Thyroid gland (tissue), 4 donors: ENCODE results near the gene SHC3. TPM values are rescaled to one million over a fixed set of nuclear protein-coding genes. Genes with fewer than 3 reads are reported as not detected.

ENCODE experiments used
- DNase-seq, 2 donors: peaks; one replicate each; pipeline ENCODE4 v3.0.0-alpha.2; 2019
- H3K27ac ChIP-seq, 3 donors: fragments of 200-600 bp; sonication (generic); 1 replicate in 2 of 3; 2 replicates in 1 of 3; pipeline ENCODE4 v1.5.1; 2016 to 2019; ENCODE audit warnings: mild to moderate bottlenecking in 1 of 3, moderate library complexity in 1 of 3
- H3K27me3 ChIP-seq: fragments of 200-600 bp; sonication (generic); one replicate; pipeline ENCODE4 v1.5.1; 2019
- H3K36me3 ChIP-seq, 2 donors: fragments of 200-600 bp; sonication (generic); one replicate each; pipeline ENCODE4 v1.5.1; 2016 to 2019
- H3K4me1 ChIP-seq, 2 donors: fragments of 200-600 bp; sonication (generic); one replicate each; pipeline ENCODE4 v1.5.1; 2017 to 2019
- H3K4me3 ChIP-seq, 3 donors: fragments of 200-600 bp; sonication (generic); replicated peaks in 1 of 3; 1 replicate in 2 of 3; 2 replicates in 1 of 3; pipeline ENCODE4 v1.5.1; 2016; ENCODE audit warnings: mild to moderate bottlenecking in 1 of 3
- H3K9me3 ChIP-seq: fragments of 200-600 bp; sonication (generic); one replicate; pipeline ENCODE4 v1.5.1; 2017
- POLR2A ChIP-seq, 2 donors: fragments of 450-650 bp; IDR thresholded peaks; one replicate each; pipeline ENCODE4 v1.6.1; 2017; ENCODE audit warnings: antibody characterized with exemption in 2 of 2, mild to moderate bottlenecking in 2 of 2, moderate library complexity in 1 of 2
- WGBS, 2 donors: methylation state at CpG; one replicate each; pipeline ENCODE4 v1.1.5; 2017; 5-methylcytosine and 5-hydroxymethylcytosine counted together
- intact Hi-C: fragments of 100-400 bp; cut with DNase I; formaldehyde crosslinking; loops from one replicate; pipeline ENCODE4 v1.15.1; 2023
- total RNA-seq, 4 donors: library from RNA; depleted of rRNA; stranded (reverse); fragments of >200 nt; gene quantifications; one replicate each; pipeline ENCODE4 v1.2.3, GENCODE V29; 2016
- TF ChIP-seq, protein P1 (sequence below), 6 experiments: fragments of 200-600 bp in 3 of 6; fragments of 450-650 bp in 3 of 6; sonication (generic) in 3 of 6; IDR thresholded peaks; one replicate each; pipeline ENCODE4 v1.5.1; 2016 to 2019; ENCODE audit warnings: antibody characterized with exemption in 6 of 6, mild to moderate bottlenecking in 2 of 6, inconsistent platforms in 1 of 6, moderate library complexity in 1 of 6

SHC3 gene
- total RNA-seq, 4 donors from 2014 or later, result 0.40 to 5.9 (median 1.2) TPM

DNA sequence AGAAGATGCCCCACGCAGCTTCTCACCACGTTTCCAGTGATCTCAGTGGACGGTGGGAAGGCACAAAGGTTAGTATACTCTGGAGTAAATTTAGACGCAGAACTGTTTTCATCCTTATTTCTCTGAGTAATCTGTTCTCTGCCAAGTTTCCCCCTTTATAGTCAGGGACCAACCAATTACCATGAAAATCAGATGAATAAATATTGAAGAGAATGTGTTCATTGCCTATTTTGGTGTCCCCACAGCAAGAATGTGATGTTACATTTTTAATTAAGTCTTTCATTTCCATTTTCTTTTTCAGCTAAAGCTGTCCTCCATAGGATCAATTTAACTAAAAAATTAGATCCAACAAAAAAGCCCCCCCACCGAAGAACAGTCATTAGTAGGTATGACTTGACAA, 146.0 kb downstream of the SHC3 start:
- H3K36me3 ChIP-seq, result no peaks in the 10 kb centered on the region
- TF ChIP-seq, protein P1, sequence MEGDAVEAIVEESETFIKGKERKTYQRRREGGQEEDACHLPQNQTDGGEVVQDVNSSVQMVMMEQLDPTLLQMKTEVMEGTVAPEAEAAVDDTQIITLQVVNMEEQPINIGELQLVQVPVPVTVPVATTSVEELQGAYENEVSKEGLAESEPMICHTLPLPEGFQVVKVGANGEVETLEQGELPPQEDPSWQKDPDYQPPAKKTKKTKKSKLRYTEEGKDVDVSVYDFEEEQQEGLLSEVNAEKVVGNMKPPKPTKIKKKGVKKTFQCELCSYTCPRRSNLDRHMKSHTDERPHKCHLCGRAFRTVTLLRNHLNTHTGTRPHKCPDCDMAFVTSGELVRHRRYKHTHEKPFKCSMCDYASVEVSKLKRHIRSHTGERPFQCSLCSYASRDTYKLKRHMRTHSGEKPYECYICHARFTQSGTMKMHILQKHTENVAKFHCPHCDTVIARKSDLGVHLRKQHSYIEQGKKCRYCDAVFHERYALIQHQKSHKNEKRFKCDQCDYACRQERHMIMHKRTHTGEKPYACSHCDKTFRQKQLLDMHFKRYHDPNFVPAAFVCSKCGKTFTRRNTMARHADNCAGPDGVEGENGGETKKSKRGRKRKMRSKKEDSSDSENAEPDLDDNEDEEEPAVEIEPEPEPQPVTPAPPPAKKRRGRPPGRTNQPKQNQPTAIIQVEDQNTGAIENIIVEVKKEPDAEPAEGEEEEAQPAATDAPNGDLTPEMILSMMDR (IDR thresholded peaks at IDR 0.05), result no peak
- no peak for TF ChIP-seq POLR2A (IDR thresholded peaks at IDR 0.05)
- H3K27me3 ChIP-seq, result no peaks in the 10 kb centered on the region
- no peak overlapping the region for H3K27ac ChIP-seq
- DNase-seq, result no peak
- H3K4me1 ChIP-seq, result no peaks in the 10 kb centered on the region
- H3K9me3 ChIP-seq, result no peaks in the 10 kb centered on the region
- 77 to 78% methylated on average over 5 of the region's 5 CpGs for WGBS, 2 donors
- intact Hi-C loops, result no loop called here
- no peak overlapping the region for H3K4me3 ChIP-seq

DNA sequence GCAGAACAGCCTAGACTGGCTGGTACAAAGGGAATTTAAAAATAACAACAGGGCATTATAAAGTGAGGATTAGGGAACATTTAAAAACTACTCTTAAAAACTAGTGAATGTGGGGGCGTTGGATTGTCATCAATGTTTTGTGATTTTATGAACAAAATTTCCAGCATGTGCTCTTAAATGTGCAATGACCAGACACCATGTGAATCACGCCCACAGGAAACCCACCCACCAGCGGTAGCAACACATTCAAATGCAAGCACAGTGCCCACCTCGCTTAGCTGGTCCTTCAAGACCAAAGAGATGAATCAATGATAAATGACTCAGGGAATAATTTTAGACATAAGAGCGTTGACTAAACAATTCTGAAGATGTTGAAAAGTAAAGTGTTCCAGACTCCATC, 146.4 kb downstream of the SHC3 start:
- DNase-seq, result no peak
- Histone ChIP-seq H3K4me1 (no peaks in the 10 kb centered on the region), H3K4me3 (no peak overlapping the region), H3K9me3 (no peaks in the 10 kb centered on the region), H3K27me3 (no peaks in the 10 kb centered on the region), H3K36me3 (no peaks in the 10 kb centered on the region), H3K27ac (no peak overlapping the region)
- TF ChIP-seq POLR2A (IDR thresholded peaks at IDR 0.05), result no peak
- TF ChIP-seq, protein P1 (IDR thresholded peaks at IDR 0.05), result no peak
- intact Hi-C loops, result no loop called here
- WGBS, 2 donors, result 86 to 89% methylated on average over 5 of the region's 5 CpGs

DNA sequence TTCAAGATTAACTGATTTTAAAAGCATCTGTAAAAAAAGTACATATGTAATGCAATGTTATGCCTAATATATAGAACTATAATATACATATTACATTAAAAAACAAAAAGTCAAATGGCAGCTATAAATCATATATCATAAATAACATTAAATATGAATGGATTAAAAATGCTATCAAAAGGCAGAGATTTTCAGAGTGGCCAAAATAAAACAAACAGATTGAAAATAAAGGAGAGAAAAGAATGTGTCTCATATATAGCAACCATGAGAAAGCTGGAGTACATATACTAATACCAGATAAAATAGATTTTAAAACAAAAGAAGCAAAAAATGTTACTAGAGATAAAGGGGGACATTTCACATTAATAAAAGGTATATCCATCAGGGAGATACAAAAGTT, 148.8 kb downstream of the SHC3 start:
- no peak for DNase-seq
- intact Hi-C loops, result no loop called here
- Histone ChIP-seq H3K27me3 (no peaks in the 10 kb centered on the region), H3K9me3 (no peaks in the 10 kb centered on the region), H3K4me3 (no peak overlapping the region), H3K27ac (no peak overlapping the region), H3K4me1 (no peaks in the 10 kb centered on the region), H3K36me3 (no peaks in the 10 kb centered on the region)
- TF ChIP-seq POLR2A (IDR thresholded peaks at IDR 0.05), result no peak
- TF ChIP-seq, protein P1 (IDR thresholded peaks at IDR 0.05), result no peak

DNA sequence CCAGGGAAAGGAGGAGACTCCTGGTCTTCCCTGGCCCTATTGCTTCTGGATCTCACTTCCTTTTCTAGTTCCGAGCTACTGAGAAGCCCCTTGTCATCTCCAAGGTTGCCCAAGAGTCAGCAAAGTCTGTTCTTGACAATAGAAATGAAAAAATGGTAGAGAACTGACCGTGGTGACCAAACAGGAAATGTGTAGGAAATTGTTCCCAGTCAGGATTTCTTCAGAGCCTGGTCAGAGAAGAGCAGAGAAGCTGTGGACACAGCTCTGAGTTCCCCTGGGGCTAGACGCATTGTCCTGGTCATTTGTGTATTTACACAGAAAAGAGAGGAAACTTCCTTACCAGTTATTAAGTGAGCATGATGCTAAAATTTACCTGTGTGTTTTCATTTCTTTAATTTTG, 151.7 kb downstream of the SHC3 start:
- Histone ChIP-seq H3K27ac (no peak overlapping the region), H3K27me3 (no peaks in the 10 kb centered on the region), H3K4me1 (peaks cover 15 to 17% of the 10 kb centered on the region in 2 donors), H3K9me3 (no peaks in the 10 kb centered on the region), H3K4me3 (no peak overlapping the region), H3K36me3 (no peaks in the 10 kb centered on the region)
- WGBS, 2 donors, result 65 to 69% methylated on average over 3 of the region's 3 CpGs
- DNase-seq, result no peak
- no peak for TF ChIP-seq POLR2A (IDR thresholded peaks at IDR 0.05)
- TF ChIP-seq, protein P1 (IDR thresholded peaks at IDR 0.05), result no peak
- intact Hi-C loops, result no loop called here

DNA sequence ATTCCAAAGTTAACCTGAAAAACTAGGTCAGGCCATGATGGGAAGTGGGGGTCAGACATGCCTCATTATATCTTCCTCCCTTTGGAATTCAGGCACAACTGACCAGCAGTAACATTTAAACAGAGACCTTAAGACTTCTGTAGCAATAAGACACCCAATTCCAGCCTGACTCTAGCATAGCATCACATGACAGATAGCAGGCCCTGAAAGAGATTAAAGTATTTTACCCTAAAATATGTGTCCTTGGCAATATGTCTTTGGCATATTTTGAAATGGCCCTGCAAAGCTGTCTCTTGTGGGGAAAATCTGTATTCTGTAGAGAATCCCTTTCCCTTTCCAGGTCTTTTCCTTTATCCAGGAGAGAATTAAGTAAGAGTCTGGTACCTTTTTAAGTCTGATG, 153.1 kb downstream of the SHC3 start:
- no peak overlapping the region for H3K27ac ChIP-seq
- intact Hi-C loops, result no loop called here
- H3K27me3 ChIP-seq, result no peaks in the 10 kb centered on the region
- H3K36me3 ChIP-seq, result no peaks in the 10 kb centered on the region
- DNase-seq, result no peak
- H3K9me3 ChIP-seq, result no peaks in the 10 kb centered on the region
- no peak for TF ChIP-seq POLR2A (IDR thresholded peaks at IDR 0.05)
- TF ChIP-seq, protein P1 (IDR thresholded peaks at IDR 0.05), result no peak
- H3K4me3 ChIP-seq, result no peak overlapping the region
- peaks cover 27 to 29% of the 10 kb centered on the region in 2 donors for H3K4me1 ChIP-seq
